HG02981 (cell line): ENCODE data around the gene HOXA7.

Experiments used
- ATAC-seq: cut with Tn5 transposase; IDR thresholded peaks from one replicate; pipeline ENCODE4 v1.9.1; 2021; ENCODE audit warnings: mild to moderate bottlenecking, moderate library complexity; ENCODE audit not compliant: unreplicated experiment

Gene HOXA7

DNA sequence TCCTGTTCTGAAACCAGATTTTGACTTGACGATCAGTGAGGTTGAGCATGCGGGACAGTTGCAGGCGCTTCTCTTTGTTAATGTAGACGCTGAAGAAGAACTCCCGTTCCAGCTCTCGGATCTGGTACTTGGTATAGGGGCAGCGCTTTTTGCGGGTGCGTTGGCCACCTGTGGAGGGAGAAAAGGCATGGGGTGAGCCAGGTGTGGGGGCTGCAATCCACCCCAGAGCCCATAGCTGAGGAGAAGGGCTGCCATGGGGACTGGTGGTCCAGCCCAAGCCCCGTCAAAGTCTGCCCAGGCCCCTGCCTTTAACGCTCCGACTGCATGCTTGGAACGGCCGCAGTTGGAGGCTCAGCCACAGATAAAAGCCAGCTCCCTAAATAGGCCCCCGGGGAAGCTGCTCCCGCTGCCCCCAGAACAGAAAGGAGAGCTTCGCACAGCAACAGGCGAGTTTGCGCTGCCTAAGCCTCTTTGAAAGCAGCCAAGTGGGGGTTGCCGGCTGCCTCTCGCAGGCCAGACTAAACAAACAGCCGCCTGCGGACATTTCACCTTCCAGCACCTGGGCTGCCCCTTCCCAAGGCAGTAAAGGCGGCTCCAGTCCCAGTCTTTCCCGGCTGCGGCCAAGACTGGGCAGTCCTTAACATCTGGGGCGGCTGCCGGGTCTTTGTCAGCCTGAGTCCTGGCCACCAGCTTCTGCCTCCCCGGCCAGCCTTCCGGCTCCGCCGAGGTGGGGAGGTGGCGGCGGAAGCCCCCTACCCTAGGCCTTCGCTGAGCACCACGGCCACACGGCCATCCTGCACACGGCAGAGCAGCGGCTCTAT, 26.6 kb upstream of the HOXA7 start:
- no peak for ATAC-seq

DNA sequence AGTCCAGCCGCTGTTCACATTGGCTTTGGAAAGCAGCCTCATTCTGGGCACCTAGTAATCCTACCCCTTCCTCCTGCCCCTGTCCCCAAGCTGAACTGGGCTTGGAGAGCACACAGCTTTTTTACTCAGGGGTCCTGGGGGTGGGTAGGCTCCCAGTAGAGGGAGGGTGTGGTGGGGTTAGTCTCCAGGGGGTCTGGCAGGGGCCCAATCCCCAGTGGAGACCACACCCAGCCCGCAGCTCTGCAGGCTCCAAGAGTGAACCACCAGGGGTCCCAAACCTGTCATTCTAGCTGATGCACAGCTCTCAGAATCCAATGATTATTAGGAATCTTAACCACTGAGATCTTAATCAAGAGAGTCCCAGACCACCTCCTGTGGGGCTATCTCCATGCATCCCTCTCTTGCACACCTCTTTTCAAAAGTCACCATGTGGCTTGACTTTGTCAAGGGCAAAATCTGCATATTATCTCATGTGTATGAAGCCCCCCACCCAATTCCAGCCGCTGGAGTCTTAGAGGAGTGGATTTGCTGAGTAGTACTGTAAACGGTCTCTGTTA, 25.9 kb upstream of the HOXA7 start:
- no peak for ATAC-seq

DNA sequence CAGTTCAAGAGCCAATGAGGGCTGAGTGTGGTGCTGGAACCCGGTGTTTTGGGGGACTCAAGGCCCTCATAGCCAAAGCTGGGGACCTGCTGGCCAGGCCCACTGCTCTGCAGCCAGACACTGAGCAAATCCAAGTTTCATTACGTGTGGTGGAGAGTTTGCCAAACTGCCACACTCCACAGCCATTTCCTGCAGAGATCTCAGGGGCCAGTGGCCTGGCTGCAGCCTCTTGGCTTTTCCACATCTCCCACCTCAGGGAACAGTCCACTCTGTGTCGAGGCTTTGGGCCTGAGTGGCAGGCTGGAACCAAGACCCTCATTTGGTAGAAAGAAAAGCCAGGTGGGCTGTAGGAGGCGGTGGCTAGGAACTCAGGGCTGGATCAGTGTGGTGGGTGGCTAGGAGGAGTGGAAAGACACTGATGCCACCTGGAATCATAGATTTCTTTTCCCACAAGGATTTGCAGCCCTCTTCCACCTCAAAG, 25.4 kb upstream of the HOXA7 start:
- ATAC-seq: no peak

DNA sequence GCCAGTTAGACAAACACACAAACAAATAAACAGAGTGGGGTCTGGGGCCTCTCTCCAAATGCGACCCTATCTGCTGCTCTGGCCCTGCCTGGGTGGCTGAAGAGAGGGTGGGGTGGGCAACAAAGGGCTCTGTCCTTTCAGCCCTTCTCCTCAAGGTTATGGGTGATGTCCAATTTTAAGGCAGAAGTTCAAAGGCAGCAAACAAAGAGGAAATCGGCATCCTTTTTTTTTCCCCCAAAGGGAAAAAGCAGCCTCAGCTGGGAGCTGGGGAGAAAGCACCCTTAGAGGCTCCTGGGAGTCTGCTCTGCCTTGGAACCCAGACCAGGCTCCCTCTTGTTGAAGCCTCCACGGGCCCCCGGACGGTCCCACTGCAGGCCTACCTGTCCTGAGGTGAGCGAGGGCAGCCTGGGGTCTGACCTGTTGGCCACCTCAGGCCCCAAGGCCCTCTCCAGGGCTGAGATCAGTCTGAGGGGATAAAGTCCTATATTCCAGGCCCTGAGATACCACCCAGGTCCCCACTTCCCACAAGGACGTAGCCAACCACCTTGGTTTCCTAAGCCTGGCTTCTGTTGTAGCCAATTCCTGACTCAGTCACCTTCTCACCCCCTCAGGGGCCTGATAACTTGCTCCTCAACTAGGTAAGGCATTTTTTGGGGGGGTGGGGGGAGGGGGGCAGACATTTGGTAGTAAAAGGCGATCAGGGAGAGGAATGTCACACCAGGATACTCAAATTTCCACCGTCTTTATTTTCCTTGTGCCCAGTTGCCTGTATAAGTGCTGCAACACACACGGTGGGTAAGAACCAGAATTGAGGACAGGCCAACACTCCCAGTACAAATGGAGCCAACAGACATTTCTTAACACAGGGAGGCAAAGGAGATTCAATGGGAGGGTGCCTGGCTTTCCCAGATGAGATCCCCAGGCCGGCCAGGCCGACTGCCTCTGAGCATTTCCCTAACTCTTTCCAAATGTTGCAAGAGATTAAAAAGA, 24.3 kb upstream of the HOXA7 start:
- no peak for ATAC-seq

DNA sequence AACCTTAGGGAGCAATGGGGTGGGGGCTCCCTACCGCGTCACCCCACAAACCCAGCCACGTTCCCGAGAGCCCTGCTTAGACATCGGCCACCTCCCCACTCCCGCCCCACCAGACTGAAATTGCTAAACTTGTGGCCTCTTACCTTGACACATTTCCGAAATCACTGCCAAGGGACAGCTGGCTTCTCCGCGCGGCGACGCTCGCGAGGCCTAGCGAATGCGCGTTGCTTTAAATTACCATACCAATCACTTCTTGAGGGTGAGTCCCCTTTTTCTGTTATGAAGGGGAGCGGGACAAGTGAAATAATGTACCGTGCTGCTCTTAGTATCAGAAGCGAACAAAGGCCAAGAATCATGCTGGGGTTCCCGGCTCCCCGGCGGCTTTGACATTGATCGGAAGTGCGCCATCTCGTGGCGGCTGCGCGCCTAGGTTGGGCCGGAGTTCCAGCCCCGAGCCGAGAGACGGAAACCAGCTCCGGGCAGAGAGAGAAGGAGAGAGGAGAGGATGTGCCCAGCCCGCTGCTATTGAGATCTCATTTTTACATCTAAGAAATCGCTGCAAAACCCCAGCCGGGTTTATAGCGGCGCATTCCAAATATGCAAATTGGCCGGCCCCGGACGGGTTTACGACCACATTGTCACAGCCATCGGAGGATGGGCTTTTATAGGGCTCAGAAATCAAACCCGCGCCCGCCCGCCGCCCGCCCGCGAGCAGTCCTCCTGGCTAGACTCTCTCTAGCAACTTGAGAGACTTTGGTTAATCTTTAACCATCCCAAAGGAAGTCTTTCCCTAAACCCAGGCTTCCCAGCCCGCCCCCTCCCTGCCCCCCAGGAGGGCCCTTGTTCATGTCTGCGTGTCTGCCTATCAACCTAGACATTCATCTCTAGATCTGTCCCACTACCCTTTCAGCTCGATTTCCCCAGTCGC, 23.3 kb upstream of the HOXA7 start:
- ATAC-seq: no peak

DNA sequence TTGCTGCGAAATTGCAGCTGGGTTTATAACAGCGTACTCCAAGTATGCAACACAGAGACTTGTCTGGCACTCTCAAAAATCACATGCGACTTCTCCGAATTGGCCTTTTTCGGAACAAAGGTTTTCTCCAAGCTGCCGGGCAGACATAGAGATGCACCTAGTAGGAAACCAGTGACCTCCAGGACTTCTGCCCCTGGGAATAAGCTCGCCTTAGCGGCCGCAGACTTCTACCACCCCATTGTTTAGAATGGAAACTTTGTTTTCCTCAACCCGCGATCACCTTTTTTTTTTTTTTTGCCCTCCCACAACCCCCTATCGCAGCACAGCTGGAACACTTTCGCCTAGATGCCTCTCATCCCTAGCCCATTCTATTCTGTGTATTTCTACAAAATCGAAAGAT, 22.6 kb upstream of the HOXA7 start:
- ATAC-seq: no peak

DNA sequence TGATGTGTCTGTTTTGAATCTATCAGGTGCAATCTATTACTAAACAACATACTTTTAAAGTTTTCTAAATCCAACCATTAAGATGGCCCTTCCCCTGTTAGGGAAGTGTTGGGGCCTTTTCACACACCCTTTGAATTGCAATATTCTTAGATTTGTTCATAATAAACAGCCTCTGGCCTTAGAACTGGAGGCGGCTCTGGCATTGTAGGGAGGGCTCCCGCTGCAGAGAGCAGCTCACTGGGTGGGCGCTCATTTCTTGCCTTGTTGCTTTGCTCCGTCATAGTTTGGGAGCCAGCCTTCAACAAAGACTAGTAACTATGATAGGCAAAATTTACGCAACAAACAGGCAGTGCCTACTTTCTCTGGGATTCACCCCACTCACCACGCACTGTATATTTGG, 21.9 kb upstream of the HOXA7 start:
- ATAC-seq: no peak

DNA sequence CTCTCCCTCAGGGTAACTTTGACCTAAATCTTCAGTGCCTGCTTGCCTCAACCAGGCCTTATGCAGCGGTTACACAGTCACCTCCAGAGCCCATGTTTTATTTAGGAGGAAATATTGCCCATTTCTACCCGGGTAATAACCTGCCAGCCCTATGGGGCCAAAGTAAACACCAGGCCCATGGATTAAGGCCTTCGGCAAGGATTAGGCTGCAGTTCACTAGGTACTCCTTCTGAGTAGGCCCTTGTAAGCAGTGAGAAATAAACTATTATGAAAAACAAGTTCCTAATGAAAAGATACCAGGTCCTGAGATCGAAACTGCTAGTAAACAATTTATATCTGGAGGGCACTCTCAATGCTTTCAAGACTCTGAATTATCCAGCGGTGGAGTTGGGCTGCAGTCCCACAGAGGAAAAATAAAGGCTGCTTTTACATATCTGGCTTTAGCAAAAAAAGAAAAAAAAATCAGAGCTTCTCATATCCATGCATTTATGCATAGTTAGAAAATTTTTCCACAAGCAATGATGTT, 21.4 kb upstream of the HOXA7 start:
- no peak for ATAC-seq

DNA sequence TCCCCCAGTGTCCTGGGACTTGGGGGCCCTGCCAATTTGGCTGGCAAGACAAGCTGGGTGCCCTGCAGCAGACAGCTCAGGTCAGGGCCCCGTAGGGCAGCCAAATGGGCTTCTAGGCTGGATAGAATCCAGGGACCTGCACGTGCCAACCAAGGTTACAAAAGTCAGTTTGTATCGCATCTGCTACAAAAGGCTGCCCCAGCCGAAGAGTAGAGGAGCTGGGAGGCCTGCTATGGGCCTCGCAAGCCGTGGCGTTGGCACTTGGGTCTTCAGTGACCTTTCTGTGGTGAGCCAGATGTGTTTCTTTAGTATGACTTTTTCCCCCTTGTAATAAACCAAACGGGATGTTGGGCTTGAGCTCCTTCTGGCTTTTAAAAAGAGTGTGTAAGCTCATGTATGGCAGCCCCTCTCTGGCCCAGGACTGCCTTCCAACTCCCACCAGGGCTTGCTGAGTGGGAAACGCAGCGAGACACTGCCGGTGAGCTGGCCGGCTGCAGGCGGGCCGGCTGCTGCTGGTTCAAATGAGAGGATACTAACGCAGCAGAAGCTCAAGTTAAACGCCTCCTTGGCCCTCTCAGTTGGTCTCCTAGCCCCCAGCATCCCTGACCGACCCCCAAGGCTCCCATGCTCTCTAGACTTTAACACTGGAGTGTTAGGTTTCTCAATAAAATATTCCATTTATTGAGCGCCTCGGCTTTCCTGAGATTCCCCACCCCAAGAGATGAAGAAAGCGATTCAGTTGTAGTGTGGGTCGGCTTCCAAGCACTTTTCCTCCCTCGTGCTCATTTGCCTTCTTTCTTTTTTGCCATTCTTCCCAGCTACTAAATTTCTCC, 20.7 kb upstream of the HOXA7 start:
- ATAC-seq: no peak

DNA sequence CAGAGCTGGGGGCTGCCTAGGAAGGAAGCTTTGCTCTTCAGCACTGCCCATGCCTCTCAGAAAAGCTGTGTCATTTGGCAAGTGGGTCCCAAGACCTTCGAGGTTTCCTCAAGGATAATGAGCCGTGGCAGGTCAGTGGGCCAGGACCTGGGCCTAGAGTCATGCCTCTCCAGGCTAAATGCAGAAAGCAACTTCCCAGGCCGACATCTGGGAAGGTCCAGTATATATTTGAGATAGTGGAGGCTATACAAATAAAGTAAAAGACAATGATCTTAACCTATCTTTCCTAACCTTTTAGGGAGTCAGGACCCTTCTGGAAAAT, 20.0 kb upstream of the HOXA7 start:
- ATAC-seq: no peak

DNA sequence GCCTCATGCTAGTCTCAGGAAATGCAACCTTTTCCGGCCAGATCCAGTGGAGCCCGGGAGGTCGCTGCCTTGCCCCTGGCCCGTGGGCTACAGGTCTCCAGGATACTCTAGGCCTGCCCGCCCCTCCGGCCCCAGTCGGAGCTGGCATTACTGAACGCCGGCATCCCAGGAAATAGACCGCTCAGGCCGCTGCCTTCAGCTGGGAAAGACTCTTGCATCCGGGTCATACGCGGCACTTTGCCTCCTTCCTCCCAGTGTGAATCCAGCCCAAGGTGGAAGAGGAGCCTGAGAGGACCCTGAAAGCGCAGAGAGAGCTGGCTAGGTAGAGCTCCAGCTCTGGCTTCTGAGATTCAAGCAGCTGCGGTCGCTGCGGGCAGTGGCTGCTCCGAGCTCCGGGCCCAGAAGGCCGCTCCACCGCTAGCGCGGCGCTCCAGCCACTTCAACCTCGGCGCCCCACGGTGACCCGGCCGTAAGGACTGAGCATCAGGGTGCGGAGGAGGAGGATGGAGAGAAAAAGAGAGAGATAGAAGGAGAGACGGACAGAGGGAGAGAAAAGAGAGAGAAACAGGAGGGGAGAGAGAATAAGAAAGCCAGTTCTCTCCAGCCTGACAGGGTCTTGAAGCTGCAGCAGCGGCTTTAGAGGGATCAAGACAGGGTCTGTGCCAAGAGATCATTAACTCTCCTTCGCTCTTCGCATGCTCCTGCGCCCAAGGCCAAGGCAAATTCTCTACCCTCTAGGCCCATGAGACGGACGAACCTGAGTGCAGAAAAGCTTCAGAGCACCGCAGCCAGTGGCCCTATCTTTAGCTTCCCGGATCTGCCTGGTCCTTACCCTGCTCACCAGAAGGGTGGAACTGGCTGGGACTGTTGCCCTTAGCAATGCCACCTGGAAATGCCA, 19.4 kb upstream of the HOXA7 start:
- no peak for ATAC-seq

DNA sequence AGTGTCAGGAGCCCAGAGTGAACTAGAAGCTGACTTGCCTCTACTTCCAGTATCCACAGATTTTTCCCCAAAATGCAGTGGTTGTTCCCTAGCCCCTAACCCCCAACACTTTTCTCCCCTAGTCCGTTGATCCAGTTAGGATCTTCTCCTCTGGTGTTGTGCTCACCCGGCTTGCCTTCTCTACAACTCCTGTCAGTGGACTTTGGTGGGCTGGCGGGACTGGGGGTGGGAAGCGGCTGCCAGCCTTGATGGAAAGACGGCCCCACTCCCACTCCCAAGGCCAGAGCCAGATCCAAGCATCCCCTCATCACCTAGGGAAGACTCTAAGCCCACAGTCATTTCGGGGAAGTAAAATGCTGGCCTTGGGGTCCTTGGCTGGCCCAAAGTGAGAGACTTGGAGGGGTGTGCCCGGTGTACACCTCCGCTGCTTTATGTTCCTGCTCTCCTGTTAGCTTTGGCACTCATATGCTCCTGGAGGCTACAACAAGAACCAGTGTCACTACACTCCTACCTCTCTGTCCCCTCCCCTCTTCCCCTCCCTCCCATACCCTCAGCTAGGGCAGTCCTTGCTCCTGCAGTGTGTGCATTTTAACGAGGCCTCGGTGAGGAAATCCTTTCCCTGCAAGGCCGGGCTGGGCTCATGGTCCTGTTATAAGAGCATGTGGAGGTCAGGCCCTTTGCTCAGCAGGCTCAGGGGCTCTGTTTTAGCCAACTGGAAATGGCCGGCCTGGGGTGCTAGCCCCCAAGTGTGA, 18.6 kb upstream of the HOXA7 start:
- no peak for ATAC-seq

DNA sequence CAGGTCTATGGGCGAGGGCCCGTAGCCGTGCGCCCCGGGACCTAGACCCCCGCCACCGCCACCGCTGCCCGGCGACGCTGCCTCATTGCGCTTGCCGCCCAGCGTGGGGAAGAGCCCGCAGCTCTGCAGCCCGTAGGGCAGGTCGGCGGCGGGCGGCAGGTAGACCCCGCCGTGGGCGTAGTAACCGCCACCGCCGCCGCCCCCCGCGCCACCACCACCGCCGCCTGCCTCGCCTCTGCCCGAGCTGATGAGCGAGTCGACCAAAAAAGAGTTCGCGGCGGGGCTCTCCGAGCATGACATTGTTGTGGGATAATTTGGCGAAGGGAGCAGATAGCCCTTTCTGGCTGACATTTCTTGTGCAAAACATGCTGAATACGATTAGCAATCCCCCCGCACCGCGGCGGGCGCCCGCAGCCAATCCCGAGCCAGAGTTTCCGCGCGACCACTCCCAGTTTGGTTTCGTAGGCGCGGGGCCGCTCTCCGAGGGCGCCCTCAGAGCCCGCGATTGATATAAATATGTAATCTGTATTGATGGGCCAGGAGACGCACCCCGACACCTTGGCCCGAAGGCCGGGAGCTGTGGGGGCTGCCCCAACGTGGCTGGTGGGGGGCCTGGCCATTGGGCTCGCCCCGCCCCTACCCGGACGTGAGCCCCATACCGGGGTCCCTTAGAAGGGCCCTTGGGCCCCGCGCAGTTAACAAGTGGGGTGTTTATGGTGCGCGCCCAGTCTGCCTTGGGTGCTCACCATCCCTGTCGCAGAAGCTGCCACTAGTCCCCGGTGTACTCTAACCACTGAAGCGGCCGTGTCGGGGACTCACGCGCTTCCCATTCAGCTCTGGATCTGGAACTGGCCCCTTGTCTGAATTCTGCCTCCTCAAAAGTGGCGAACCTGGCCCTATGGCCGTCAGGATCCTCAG, 17.7 kb upstream of the HOXA7 start, which contains the start of gene HOXA10:
Gene HOXA10 (minus strand): TSS at position 365 of the 918 bp plus-strand sequence. CDS start 14 bp downstream, at position 351.
- no peak for ATAC-seq

DNA sequence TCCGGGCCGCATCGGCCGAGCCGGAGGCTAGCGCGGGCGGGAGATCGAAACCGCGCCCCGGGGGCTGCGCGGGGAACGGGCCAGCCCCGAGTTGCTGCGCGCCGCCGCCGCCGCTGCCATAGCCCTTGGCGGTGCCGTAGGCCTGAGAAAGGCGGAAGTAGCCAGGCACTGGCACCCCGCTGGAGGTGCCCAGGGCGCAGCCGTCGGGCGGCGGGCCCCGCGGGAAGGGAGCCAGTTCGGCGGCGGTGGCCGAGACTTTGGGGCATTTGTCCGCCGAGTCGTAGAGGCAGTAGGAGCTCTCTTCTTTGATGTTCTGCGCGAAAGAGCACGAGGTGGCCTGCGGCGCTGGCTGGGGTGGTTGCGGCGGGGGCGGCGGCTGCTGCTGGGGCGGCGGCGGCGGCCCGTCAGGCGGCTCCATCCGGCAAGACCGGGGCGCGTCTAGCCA, 17.1 kb upstream of the HOXA7 start:
- no peak for ATAC-seq

DNA sequence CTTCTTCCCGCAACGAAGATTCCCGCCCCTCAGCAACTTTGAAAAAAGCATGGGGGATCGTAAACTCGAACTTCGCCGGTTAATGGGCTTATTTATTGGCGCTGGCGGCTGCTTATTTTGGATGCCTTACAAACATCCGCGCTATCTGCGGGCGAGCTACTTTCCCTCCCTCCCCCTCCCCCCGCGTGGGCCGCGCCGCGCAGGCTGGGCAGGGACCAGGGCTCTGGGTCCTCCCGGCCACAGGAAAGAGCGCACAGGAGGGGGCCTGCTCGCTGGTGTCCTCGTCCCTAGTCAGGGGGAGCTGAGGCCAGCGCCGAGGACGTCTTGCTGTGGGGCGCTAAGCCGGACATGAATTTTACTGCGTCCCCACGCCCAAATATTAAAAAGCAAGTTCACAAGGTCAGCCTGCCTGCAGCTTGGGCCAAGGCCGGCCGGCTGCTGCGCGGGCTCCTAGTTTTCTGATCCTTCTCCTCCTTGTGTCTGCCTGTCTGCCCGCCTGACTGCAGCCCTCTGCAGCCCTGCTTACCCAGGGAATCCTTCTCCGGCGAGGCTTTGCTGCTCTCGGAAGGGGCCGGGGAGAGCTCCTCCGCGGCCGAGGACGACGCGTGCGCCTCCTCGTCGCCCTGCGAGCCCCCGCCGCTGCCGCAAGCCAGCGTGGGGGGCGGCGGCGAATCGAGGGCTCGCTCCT, 16.5 kb upstream of the HOXA7 start:
- no peak for ATAC-seq

DNA sequence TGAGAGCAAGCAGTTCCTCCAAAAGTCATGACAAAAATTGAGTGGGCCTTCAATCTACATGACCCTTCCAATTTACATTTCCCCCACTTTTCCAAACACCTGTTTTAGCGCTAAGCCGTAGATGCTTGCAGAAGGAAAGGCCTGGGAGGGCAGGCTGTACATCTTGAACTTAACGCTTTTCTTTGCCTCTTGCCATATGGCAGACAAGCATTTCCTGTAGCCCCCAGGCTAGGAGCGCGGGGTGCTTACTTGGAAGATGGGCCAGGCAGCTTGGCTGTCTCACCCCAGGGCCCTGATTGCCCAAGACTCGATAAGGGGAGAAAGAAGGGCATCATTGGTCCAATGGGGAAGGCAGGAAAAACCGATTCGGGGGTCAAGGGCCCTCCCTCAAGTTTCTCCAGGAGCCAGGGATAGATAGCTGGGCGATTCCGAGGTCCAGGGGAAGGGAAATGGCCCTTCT, 15.9 kb upstream of the HOXA7 start:
- ATAC-seq: no peak
